Activated CD8-positive, alpha-beta memory T cell treated with anti-CD3 and anti-CD28 coated beads for 1 hour (primary cell): ENCODE data around the gene GPATCH1.
"Not testable (repeated sequence)": the region's sequence is repeated elsewhere in the genome, so short reads cannot be mapped to it uniquely, and the experiment has no call there.

Source experiments
- DNase-seq, 2 donors: peaks; one replicate each; pipeline ENCODE4 v3.0.0-alpha.2; 2020; ENCODE audit warnings: low read depth in 1 of 2; ENCODE audit errors: extremely low read depth in 1 of 2

The GPATCH1 gene

DNA sequence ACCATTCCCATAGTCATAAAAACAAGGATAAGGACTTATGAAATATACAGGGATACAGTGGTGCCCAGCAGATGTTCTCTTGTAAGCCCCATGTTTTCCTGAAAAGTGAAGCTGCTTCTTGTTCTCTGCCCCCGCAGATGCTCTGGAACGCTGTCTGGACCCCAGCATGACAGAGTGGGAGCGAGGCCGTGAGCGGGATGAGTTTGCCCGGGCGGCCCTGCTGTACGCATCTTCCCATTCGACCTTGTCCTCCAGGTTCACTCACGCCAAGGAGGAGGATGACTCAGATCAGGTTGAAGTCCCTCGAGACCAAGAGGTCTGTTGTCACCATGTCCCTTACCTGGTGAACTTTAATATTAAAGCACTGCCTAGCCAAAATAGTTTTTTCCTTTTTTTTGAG is 30.6 kb downstream of the GPATCH1 start:
- DNase-seq, result no peak

GRCh38 chr19:33114312-33114711 is 33.3 kb downstream of the GPATCH1 start:
- DNase-seq, result no peak

DNA sequence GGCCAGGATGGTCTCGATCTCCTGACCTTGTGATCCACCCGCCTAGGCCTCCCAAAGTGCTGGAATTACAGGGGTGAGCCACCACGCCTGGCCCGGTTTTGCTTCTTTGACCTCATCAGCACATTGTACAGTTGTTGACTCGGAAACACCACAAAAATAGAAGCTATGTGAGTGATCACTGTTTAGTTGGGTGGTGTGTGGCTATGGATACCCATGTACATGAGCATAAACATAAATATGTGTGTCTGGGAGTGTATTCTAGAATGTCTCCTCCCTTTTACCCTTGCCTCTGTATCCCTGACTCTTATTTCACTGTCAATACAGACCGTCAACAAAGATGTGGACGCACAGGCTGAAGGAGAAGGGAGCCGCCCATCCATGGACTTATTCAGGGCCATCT is 36.5 kb downstream of the GPATCH1 start:
- no peak for DNase-seq

GRCh38 chr19:33118643-33119042 is 37.7 kb downstream of the GPATCH1 start:
- DNase-seq, result no peak

- no peak for DNase-seq
Observed at GRCh38 chr19:33124207-33125098, 43.5 kb downstream of the GPATCH1 start.

DNA sequence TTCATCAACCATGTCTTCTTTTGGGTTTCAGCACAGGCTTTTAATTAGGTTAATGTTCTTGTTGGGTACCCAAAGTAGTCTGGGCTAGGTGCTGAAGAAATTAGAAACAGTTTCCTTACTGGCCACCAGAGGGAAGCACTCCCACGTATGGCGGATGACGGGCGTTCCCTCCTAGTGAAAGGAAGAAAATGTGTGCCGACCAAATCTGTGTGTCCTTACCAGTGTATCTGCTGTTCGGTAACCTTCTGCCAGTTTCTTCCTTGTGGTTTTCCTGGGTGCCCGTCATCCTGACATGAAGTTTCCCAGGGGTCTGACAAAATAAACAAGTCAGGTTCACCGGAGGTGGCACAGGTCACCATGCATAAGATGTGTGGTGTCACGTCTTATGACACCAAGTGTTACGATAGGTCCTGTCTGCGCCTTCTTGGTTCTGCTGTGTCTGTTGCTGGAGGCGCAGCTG is 45.0 kb downstream of the GPATCH1 start:
- DNase-seq, result peak; percentile 18 to 32

DNA sequence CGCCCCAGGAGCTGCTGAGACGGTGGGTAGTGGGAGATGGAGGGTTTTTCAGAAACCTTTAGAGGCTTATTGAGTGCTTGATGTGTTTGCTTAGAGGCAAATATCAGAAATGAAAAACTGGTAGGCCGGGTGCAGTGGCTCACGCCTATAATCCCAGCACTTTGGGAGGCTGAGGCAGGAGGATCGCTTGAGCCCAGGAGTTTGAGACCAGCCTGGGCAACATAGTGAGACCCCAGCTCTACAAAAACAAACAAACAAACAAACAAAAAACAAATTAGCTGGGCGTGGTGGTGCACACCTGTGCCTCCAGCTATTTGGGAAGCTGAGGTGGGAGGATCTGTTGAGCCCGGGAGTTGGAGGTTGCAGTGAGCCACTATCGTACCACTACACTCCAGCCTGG is 45.7 kb downstream of the GPATCH1 start:
- not testable (repeated sequence) for DNase-seq

- no peak for DNase-seq
Observed at GRCh38 chr19:33129901-33130300, 48.9 kb downstream of the GPATCH1 start.

DNA sequence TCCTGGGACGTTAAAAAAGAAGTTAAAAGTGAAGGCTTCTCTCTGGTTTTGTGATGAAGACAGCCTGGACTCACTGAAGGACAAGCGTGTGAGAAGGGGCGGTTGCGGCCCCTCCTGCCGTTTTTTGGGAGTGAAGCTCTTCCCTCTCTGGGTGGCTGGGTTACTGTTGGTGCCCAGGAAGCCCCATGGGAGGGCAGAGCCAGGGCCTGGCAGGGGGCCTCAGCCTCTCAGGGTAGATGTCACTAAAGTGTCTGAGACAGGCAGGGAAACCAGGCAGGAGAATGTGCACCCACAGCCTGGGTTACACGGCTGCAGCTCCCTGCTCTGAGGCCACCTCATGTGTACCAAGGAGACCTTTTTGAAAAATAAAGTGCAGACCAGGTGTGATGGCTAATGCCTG is 49.5 kb downstream of the GPATCH1 start:
- DNase-seq, result no peak

DNA sequence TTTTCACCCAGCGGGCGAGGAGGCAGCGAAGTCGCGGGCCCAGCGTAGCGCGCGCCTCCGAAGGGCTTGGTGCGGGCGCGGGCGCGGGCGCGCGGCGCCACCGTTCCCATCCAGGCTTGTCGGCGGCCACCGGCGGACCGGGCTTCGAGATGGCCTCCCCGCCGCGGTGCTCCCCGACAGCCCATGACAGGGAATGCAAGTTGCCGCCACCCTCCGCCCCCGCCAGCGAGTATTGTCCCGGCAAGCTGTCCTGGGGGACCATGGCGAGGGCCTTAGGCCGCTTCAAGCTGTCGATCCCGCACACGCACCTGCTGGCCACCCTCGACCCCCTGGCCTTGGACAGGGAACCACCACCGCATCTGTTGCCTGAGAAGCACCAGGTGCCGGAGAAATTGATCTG is 51.0 kb downstream of the GPATCH1 start, which contains the start of gene WDR88:
TSS of gene WDR88 (plus strand) at position 94 of the 400 bp plus-strand sequence. CDS start at position 150, 56 bp downstream.
- no peak for DNase-seq

DNA sequence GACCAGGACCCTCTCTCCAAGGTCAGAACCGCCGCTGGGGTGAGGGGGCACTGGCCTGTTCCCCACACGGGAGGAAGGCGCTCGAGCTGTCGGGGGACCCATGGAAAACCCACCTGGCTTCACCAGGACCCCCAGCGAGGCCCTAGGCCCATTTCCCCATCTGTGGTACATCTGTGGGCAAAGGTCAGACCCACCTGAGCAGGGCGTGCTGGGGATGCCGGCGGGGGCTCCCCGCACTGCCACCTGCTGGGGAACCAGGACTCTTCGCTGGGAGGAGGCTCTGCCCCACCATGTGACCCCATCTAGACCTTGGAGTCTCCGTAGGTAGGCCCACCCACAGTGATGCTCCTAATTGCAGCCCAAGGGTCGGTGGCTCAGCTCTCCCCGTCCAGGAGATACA is 51.4 kb downstream of the GPATCH1 start:
- no peak for DNase-seq

GRCh38 chr19:33133438-33134031 is 52.6 kb downstream of the GPATCH1 start:
- no peak for DNase-seq

GRCh38 chr19:33134571-33135041 is 53.6 kb downstream of the GPATCH1 start:
- DNase-seq, result peak; percentile 5 to 6

- DNase-seq, result no peak
Observed at GRCh38 chr19:33139165-33139564, 58.2 kb downstream of the GPATCH1 start.

GRCh38 chr19:33143897-33144405 is 63.0 kb downstream of the GPATCH1 start:
- DNase-seq, result peak; percentile 27 to 33

DNA sequence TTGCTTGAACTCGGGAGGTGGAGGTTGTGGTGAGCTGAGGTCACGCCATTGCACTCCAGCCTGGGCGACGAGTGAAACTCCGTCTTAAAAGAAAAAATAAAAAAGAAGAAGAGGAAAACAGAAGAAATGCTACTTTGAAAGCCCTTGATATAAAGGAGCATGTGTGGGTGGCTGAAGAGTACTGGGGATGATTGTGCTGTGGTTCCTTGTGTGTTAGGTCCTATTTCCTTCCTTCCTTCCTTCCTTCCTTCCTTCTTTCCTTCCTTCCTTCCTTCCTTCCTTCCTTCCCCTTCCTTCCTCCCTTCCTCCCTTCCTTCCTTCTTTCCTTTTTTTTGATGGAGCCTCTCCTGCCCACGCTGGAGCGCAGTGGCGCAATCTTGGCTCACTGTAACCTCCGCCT is 65.2 kb downstream of the GPATCH1 start:
- DNase-seq, result no peak

DNA sequence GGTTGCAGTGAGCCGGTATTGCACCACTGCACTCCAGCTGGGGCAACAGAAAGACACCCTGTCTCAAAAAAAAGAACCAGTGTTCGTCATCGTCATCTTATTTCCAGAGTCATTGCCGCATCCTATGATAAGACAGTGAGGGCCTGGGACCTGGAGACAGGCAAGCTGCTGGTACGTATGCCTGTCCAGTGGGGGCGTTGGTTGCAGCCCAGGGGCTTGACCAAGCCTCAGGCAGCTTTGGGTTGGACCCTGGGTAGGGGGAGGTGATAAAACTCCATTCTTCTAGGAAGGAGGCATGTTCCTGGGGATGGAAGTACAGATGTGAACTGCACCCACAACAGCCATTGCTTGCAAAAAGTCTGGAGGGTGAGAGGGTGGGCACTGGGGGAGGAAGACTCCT is 66.6 kb downstream of the GPATCH1 start:
- no peak for DNase-seq

DNA sequence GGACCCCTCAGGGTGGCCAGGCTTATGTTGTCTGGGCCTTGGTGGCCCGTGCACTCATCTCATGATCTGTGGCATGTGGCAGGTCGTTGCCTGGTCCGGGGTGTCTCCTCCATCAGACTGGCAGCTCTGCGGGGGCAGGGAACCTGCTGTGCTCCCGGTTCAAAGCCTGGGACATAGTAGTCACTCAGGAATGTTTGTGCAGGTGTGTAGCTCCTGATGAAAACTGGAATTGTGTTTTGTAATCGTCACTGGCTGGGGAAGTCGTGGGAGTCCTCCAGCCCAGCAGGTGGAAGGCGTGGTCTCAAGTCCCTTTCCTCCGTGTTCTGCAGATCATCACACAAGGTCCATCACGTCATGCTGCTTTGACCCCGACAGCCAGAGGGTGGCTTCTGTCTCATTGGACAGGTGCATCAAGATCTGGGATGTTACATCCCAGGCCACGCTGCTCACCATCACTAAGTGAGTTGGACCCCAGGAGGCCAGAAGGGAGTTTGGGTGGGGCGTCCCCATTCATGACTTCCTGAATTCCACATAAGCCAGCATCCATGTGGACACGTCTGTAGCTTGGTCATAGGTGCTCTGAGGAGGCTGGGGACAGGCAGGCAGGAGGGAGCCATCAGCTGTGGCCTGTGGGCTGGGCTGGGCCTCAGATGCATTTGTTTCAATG is 70.0 kb downstream of the GPATCH1 start:
- DNase-seq, result no peak

GRCh38 chr19:33152176-33152575 is 71.2 kb downstream of the GPATCH1 start:
- no peak for DNase-seq

DNA sequence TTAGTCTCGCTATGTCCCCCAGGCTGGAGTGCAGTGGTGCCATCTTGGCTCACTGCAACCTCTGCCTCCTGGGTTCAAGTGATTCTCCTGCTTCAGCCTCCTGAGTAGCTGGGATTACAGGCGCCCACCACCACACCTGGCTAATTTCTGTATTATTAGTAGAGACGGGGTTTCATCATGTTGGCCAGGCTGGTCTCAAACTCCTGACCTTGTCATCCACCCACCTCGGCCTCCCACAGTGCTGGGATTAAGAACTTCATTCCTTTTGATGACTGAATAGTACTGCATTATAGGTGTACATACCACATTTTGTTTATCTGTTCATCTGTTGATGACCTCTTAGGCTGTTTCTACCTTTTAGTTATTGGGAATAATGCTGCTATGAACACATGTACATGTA is 71.6 kb downstream of the GPATCH1 start:
- not testable (repeated sequence) for DNase-seq

GRCh38 chr19:33154313-33154712 is 73.3 kb downstream of the GPATCH1 start:
- DNase-seq, result not testable (repeated sequence)
